Activated T-helper 1 cell treated with anti-CD3 and anti-CD28 coated beads, Interleukin-12 subunit alpha, Interleukin-12 subunit beta, Interleukin-2, Interleukin-4 antibody, amounts not matched to agents 30 ng/mL and 10 ng/mL and 1 ng/mL, durations not matched to agents 14 hours and 24 hours and 36 hours (primary cell): Measurements from ENCODE around the gene ARTN. TPM values are rescaled to one million over a fixed set of nuclear protein-coding genes. Genes with fewer than 3 reads are reported as not detected.

Experiments used
- DNase-seq: peaks from one replicate; pipeline ENCODE4 v3.0.0; 2021; ENCODE audit warnings: low spot score
- H3K27ac Mint-ChIP-seq: one replicate; pipeline ENCODE4 v1.8.0; 2021; ENCODE audit warnings: mild to moderate bottlenecking, mixed read lengths
- H3K27me3 Mint-ChIP-seq: one replicate; pipeline ENCODE4 v1.8.0; 2022; ENCODE audit warnings: mild to moderate bottlenecking, moderate library complexity, mixed read lengths; ENCODE audit not compliant: insufficient read depth
- H3K36me3 Mint-ChIP-seq: one replicate; pipeline ENCODE4 v1.8.0; 2021; ENCODE audit warnings: low read depth, mixed read lengths
- H3K4me1 Mint-ChIP-seq: one replicate; pipeline ENCODE4 v1.8.0; 2021; ENCODE audit warnings: low read depth, mixed read lengths
- H3K4me3 Mint-ChIP-seq: one replicate; pipeline ENCODE4 v1.8.0; 2021; ENCODE audit warnings: mild to moderate bottlenecking, moderate library complexity, mixed read lengths
- H3K9me3 Mint-ChIP-seq: one replicate; pipeline ENCODE4 v1.8.0; 2021; ENCODE audit warnings: mixed read lengths
- intact Hi-C: fragments of 100-400 bp; cut with micrococcal nuclease; formaldehyde crosslinking; loops from one replicate; pipeline ENCODE4 v1.15.1; 2024
- total RNA-seq: library from RNA; stranded (reverse); gene quantifications from 2 replicates; pipeline ENCODE4 v1.2.3, GENCODE V29; 2022

Gene ARTN
- total RNA-seq, result 0.24 and 0.88 TPM in 2 replicates

- Mint-ChIP-seq H3K9me3 (no peaks in the 10 kb centered on the region), H3K27ac (no peak within 1 kb of the TSS), H3K4me1 (peaks cover 8% of the 10 kb centered on the region), H3K36me3 (peaks cover 9% of the 10 kb centered on the region), H3K27me3 (peaks cover 14% of the 10 kb centered on the region), H3K4me3 (no peak within 1 kb of the TSS)
- DNase-seq, result no peak
- intact Hi-C loops, result loop anchor here (1.0 to 5.0 kb wide), 5 partner anchors 13 to 707 kb away; partner anchors contain the start of gene IPO13
These were observed at the start of gene ARTN for GRCh38 chr1:43933386-43934100. Gene ARTN (plus strand): TSS chr1:43933801. CDS start chr1:43935657, 1,856 bp downstream.

GRCh38 chr1:43885279-43885801 lies 48.3 kb upstream of the ARTN start:
- Mint-ChIP-seq H3K27ac (no peak overlapping the region), H3K9me3 (no peaks in the 10 kb centered on the region), H3K27me3 (no peaks in the 10 kb centered on the region), H3K4me3 (no peak overlapping the region), H3K4me1 (no peaks in the 10 kb centered on the region), H3K36me3 (no peaks in the 10 kb centered on the region)
- DNase-seq, result no peak
- intact Hi-C loops, result no loop called here

GRCh38 chr1:43887748-43888147 lies 45.9 kb upstream of the ARTN start:
- H3K9me3 Mint-ChIP-seq, result no peaks in the 10 kb centered on the region
- H3K27ac Mint-ChIP-seq, result no peak overlapping the region
- no peak for DNase-seq
- H3K4me1 Mint-ChIP-seq, result no peaks in the 10 kb centered on the region
- H3K4me3 Mint-ChIP-seq, result no peak overlapping the region
- intact Hi-C loops, result no loop called here
- H3K27me3 Mint-ChIP-seq, result no peaks in the 10 kb centered on the region
- H3K36me3 Mint-ChIP-seq, result no peaks in the 10 kb centered on the region

- H3K4me1 Mint-ChIP-seq, result no peaks in the 10 kb centered on the region
- no peak overlapping the region for H3K27ac Mint-ChIP-seq
- H3K27me3 Mint-ChIP-seq, result no peaks in the 10 kb centered on the region
- H3K9me3 Mint-ChIP-seq, result no peaks in the 10 kb centered on the region
- H3K36me3 Mint-ChIP-seq, result no peaks in the 10 kb centered on the region
- intact Hi-C loops, result no loop called here
- H3K4me3 Mint-ChIP-seq, result no peak overlapping the region
- DNase-seq, result no peak
These were observed 42.8 kb upstream of the ARTN start for GRCh38 chr1:43890815-43891214.

GRCh38 chr1:43893006-43893405 lies 40.6 kb upstream of the ARTN start:
- no peak overlapping the region for H3K4me3 Mint-ChIP-seq

GRCh38 chr1:43898981-43899380 lies 34.6 kb upstream of the ARTN start:
- intact Hi-C loops, result no loop called here
- Mint-ChIP-seq H3K9me3 (no peaks in the 10 kb centered on the region), H3K36me3 (peaks cover 3% of the 10 kb centered on the region), H3K27me3 (no peaks in the 10 kb centered on the region), H3K4me1 (no peaks in the 10 kb centered on the region), H3K27ac (no peak overlapping the region), H3K4me3 (no peak overlapping the region)
- DNase-seq, result no peak

More at GRCh38 chr1:43893006-43893405, 40.6 kb upstream of the ARTN start:
- Mint-ChIP-seq H3K9me3 (no peaks in the 10 kb centered on the region), H3K27me3 (no peaks in the 10 kb centered on the region), H3K36me3 (no peaks in the 10 kb centered on the region), H3K27ac (no peak overlapping the region), H3K4me1 (no peaks in the 10 kb centered on the region)
- intact Hi-C loops, result no loop called here
- DNase-seq, result no peak

- intact Hi-C loops, result no loop called here
- Mint-ChIP-seq H3K4me1 (no peaks in the 10 kb centered on the region), H3K4me3 (no peak overlapping the region), H3K27ac (no peak overlapping the region), H3K27me3 (no peaks in the 10 kb centered on the region), H3K36me3 (peaks cover 3% of the 10 kb centered on the region), H3K9me3 (no peaks in the 10 kb centered on the region)
- DNase-seq, result no peak
These were observed 33.2 kb upstream of the ARTN start for GRCh38 chr1:43900386-43900785.

- Mint-ChIP-seq H3K4me1 (no peaks in the 10 kb centered on the region), H3K27ac (no peak overlapping the region), H3K4me3 (no peak overlapping the region), H3K9me3 (no peaks in the 10 kb centered on the region), H3K27me3 (no peaks in the 10 kb centered on the region), H3K36me3 (peaks cover 3% of the 10 kb centered on the region)
- intact Hi-C loops, result no loop called here
- DNase-seq, result no peak
These were observed 32.2 kb upstream of the ARTN start for GRCh38 chr1:43901196-43901961.

GRCh38 chr1:43902058-43902831 lies 31.4 kb upstream of the ARTN start:
- no peaks in the 10 kb centered on the region for H3K4me1 Mint-ChIP-seq
- intact Hi-C loops, result no loop called here
- H3K9me3 Mint-ChIP-seq, result no peaks in the 10 kb centered on the region
- no peak overlapping the region for H3K27ac Mint-ChIP-seq
- peaks cover 3% of the 10 kb centered on the region for H3K36me3 Mint-ChIP-seq
- no peak for DNase-seq
- no peaks in the 10 kb centered on the region for H3K27me3 Mint-ChIP-seq
- no peak overlapping the region for H3K4me3 Mint-ChIP-seq

GRCh38 chr1:43904660-43905551 lies 28.7 kb upstream of the ARTN start:
- Mint-ChIP-seq H3K27me3 (no peaks in the 10 kb centered on the region), H3K4me1 (no peaks in the 10 kb centered on the region), H3K9me3 (no peaks in the 10 kb centered on the region), H3K36me3 (peaks cover 3% of the 10 kb centered on the region), H3K27ac (no peak overlapping the region), H3K4me3 (no peak overlapping the region)
- DNase-seq, result no peak
- intact Hi-C loops, result no loop called here

GRCh38 chr1:43908226-43908625 lies 25.4 kb upstream of the ARTN start:
- Mint-ChIP-seq H3K9me3 (no peaks in the 10 kb centered on the region), H3K36me3 (no peaks in the 10 kb centered on the region), H3K27ac (no peak overlapping the region), H3K27me3 (no peaks in the 10 kb centered on the region), H3K4me3 (no peak overlapping the region), H3K4me1 (no peaks in the 10 kb centered on the region)
- intact Hi-C loops, result no loop called here
- no peak for DNase-seq

- Mint-ChIP-seq H3K27ac (no peak overlapping the region), H3K9me3 (no peaks in the 10 kb centered on the region), H3K4me3 (no peak overlapping the region), H3K36me3 (no peaks in the 10 kb centered on the region), H3K27me3 (no peaks in the 10 kb centered on the region), H3K4me1 (no peaks in the 10 kb centered on the region)
- no peak for DNase-seq
- intact Hi-C loops, result no loop called here
These were observed 24.7 kb upstream of the ARTN start for GRCh38 chr1:43908858-43909257.
